SK-N-SH treated with all-trans-retinoic acid at 6 μM for 48 hours (cell line): ENCODE results near the gene POU2F1.

Experiments used
- ATAC-seq: fragments of 200-7000 bp; cut with Tn5 transposase; 3 replicates; pipeline ENCODE4 v1.9.1; 2020; ENCODE audit warnings: mild to moderate bottlenecking, moderate library complexity
- ARNTL ChIP-seq: fragments of 450-650 bp; formaldehyde crosslinking; IDR thresholded peaks from 2 replicates; pipeline ENCODE4 v1.5.0; 2020; ENCODE audit warnings: low read depth, mild to moderate bottlenecking, moderate library complexity, borderline replicate concordance
- CREB5 ChIP-seq: fragments of 250-450 bp; sonication (Bioruptor Pico); IDR thresholded peaks from 2 replicates; pipeline ENCODE4 v1.5.1; 2020; ENCODE audit warnings: low read depth, mild to moderate bottlenecking, moderate library complexity
- CSDC2 ChIP-seq: fragments of 250-450 bp; sonication (Bioruptor Pico); IDR thresholded peaks from 2 replicates; pipeline ENCODE4 v1.5.0; 2020; ENCODE audit warnings: mild to moderate bottlenecking, moderate library complexity
- CSRNP3 ChIP-seq: fragments of 250-450 bp; sonication (Bioruptor Pico); IDR thresholded peaks from 2 replicates; pipeline ENCODE4 v1.5.1; 2021; ENCODE audit warnings: mild to moderate bottlenecking, moderate library complexity
- ESRRG ChIP-seq: fragments of 250-450 bp; sonication (Bioruptor Pico); IDR thresholded peaks from 2 replicates; pipeline ENCODE4 v1.6.1; 2021; ENCODE audit warnings: mild to moderate bottlenecking
- GLIS3 ChIP-seq: fragments of 250-450 bp; sonication (Bioruptor Pico); IDR thresholded peaks from 2 replicates; pipeline ENCODE4 v1.5.0; 2020; ENCODE audit warnings: mild to moderate bottlenecking, moderate library complexity
- ISL1 ChIP-seq: fragments of 250-450 bp; sonication (Bioruptor Pico); IDR thresholded peaks from 2 replicates; pipeline ENCODE4 v2.1.2; 2022; ENCODE audit warnings: mild to moderate bottlenecking, moderate library complexity
- PATZ1 ChIP-seq: fragments of 250-450 bp; sonication (Bioruptor Pico); IDR thresholded peaks from 2 replicates; pipeline ENCODE4 v1.8.0; 2020; ENCODE audit warnings: mild to moderate bottlenecking, moderate library complexity, borderline replicate concordance
- POU6F1 ChIP-seq: fragments of 250-450 bp; sonication (Bioruptor Pico); IDR thresholded peaks from 2 replicates; pipeline ENCODE4 v1.8.0; 2021; ENCODE audit warnings: low read depth, mild to moderate bottlenecking, moderate library complexity, borderline replicate concordance
- PPARA ChIP-seq: fragments of 250-450 bp; sonication (Bioruptor Pico); IDR thresholded peaks from 2 replicates; pipeline ENCODE4 v1.5.0; 2020; ENCODE audit warnings: mild to moderate bottlenecking, borderline replicate concordance
- RARB ChIP-seq: fragments of 250-450 bp; sonication (Bioruptor Pico); IDR thresholded peaks from 2 replicates; pipeline ENCODE4 v1.8.0; 2021; ENCODE audit warnings: mild to moderate bottlenecking, moderate library complexity
- SNAI2 ChIP-seq: fragments of 250-450 bp; sonication (Bioruptor Pico); IDR thresholded peaks from 2 replicates; pipeline ENCODE4 v1.5.0; 2020; ENCODE audit warnings: mild to moderate bottlenecking, moderate library complexity
- TCF4 ChIP-seq: fragments of 250-450 bp; sonication (Bioruptor Pico); IDR thresholded peaks from 2 replicates; pipeline ENCODE4 v1.8.0; 2021; ENCODE audit warnings: mild to moderate bottlenecking, moderate library complexity, borderline replicate concordance
- TOX ChIP-seq: fragments of 250-450 bp; sonication (Bioruptor Pico); IDR thresholded peaks from 2 replicates; pipeline ENCODE4 v1.8.0; 2021; ENCODE audit warnings: mild to moderate bottlenecking, moderate library complexity, borderline replicate concordance
- ZC3H10 ChIP-seq: fragments of 250-450 bp; sonication (Bioruptor Pico); IDR thresholded peaks from 2 replicates; pipeline ENCODE4 v1.5.1; 2021; ENCODE audit warnings: mild to moderate bottlenecking, moderate library complexity
- ZFP3 ChIP-seq: fragments of 250-450 bp; sonication (Bioruptor Pico); IDR thresholded peaks from 2 replicates; pipeline ENCODE4 v1.5.0; 2020; ENCODE audit warnings: mild to moderate bottlenecking, moderate library complexity
- ZFP30 ChIP-seq: fragments of 450-650 bp; formaldehyde crosslinking; IDR thresholded peaks from 2 replicates; pipeline ENCODE4 v1.5.0; 2022; ENCODE audit warnings: mild to moderate bottlenecking, moderate library complexity
- ZNF70 ChIP-seq: fragments of 450-650 bp; formaldehyde crosslinking; IDR thresholded peaks from 2 replicates; pipeline ENCODE4 v1.5.0; 2020; ENCODE audit warnings: mild to moderate bottlenecking, moderate library complexity

The POU2F1 gene

GRCh38 chr1:167433884-167434283 lies 213.2 kb downstream of the POU2F1 start:
- ATAC-seq: no peak
- TF ChIP-seq CREB5 (CRISPR knock-in tag) (no peak), ESRRG (CRISPR knock-in tag) (no peak), ISL1 (no peak), ARNTL (CRISPR knock-in tag) (no peak), CSRNP3 (CRISPR knock-in tag) (no peak)

- TF ChIP-seq RARB (no peak), TOX (CRISPR knock-in tag) (no peak), ZFP3 (CRISPR knock-in tag) (no peak), SNAI2 (no peak), ARNTL (CRISPR knock-in tag) (no peak), PATZ1 (CRISPR knock-in tag) (no peak), CREB5 (CRISPR knock-in tag) (no peak), CSRNP3 (CRISPR knock-in tag) (no peak)
- ATAC-seq: no peak
Observed at GRCh38 chr1:167434306-167434705, 213.6 kb downstream of the POU2F1 start.

GRCh38 chr1:167435484-167435883 lies 214.8 kb downstream of the POU2F1 start:
- TF ChIP-seq ZC3H10: no peak
- TF ChIP-seq ISL1: no peak
- no peak for TF ChIP-seq CSRNP3 (CRISPR knock-in tag)
- no peak for TF ChIP-seq TOX (CRISPR knock-in tag)
- TF ChIP-seq GLIS3 (CRISPR knock-in tag): no peak
- no peak for TF ChIP-seq ARNTL (CRISPR knock-in tag)
- TF ChIP-seq TCF4 (CRISPR knock-in tag): no peak
- no peak for TF ChIP-seq PPARA (CRISPR knock-in tag)
- no peak for TF ChIP-seq ZFP3 (CRISPR knock-in tag)
- TF ChIP-seq ZFP30 (CRISPR knock-in tag): no peak
- no peak for TF ChIP-seq CSDC2 (CRISPR knock-in tag)
- TF ChIP-seq ZNF70 (CRISPR knock-in tag): no peak
- TF ChIP-seq POU6F1 (CRISPR knock-in tag): no peak

More at GRCh38 chr1:167435484-167435883, 214.8 kb downstream of the POU2F1 start:
- no peak for ATAC-seq
